OCI-LY7 (cell line): ENCODE measurements around the gene IGSF1. TPM values are rescaled to one million over a fixed set of nuclear protein-coding genes. Genes with fewer than 3 reads are reported as not detected.

Experiments
- BruUV-seq: library from RNA; stranded (reverse); fragments of 400-500 nt; replicated peaks from 2 replicates; lab custom pipeline; 2021; lab: Mats Ljungman, UMichigan
- CTCF ChIA-PET: fragments of 300-600 bp; sonication (Branson Sonifier 250); formaldehyde crosslinking; loops from one replicate; lab custom pipeline; 2022; ENCODE audit warnings: antibody characterized with exemption; ENCODE audit not compliant: unreplicated experiment; lab: Charles Lee
- POLR2A ChIA-PET: fragments of 300-600 bp; sonication (Branson Sonifier 250); formaldehyde crosslinking; loops from one replicate; lab custom pipeline; 2022; ENCODE audit warnings: antibody characterized with exemption; lab: Charles Lee
- DNase-seq: peaks from one replicate; pipeline ENCODE4 v3.0.0-alpha.2; 2015; ENCODE audit warnings: low spot score
- H2AFZ ChIP-seq: fragments of 200-600 bp; sonication (generic), shearing (Covaris generic); 2 replicates; pipeline ENCODE4 v1.6.1; 2014; ENCODE audit warnings: mild to moderate bottlenecking, antibody characterized with exemption, low read length, moderate library complexity
- H3K27ac ChIP-seq: fragments of 200-600 bp; sonication (generic); 2 replicates; pipeline ENCODE4 v1.5.1; 2014; ENCODE audit warnings: mixed run types, low read depth, mild to moderate bottlenecking, moderate library complexity, low read length, inconsistent platforms; ENCODE audit not compliant: poor library complexity, severe bottlenecking
- H3K36me3 ChIP-seq: fragments of 200-600 bp; sonication (generic); 2 replicates; pipeline ENCODE4 v1.6.1; 2014; ENCODE audit warnings: mild to moderate bottlenecking, antibody characterized with exemption, low read length, moderate library complexity, mixed read lengths; ENCODE audit not compliant: insufficient read depth
- H3K4me1 ChIP-seq: fragments of 200-600 bp; sonication (generic); 2 replicates; pipeline ENCODE4 v1.5.1; 2014; ENCODE audit warnings: mild to moderate bottlenecking, low read length; ENCODE audit not compliant: insufficient read depth, poor library complexity, severe bottlenecking
- H3K4me2 ChIP-seq: fragments of 200-600 bp; sonication (generic); 2 replicates; pipeline ENCODE4 v1.6.1; 2014; ENCODE audit warnings: mild to moderate bottlenecking, low read length
- H3K4me3 ChIP-seq: fragments of 200-600 bp; sonication (generic); 2 replicates; pipeline ENCODE4 v1.5.1; 2014; ENCODE audit warnings: mild to moderate bottlenecking, low read depth, low read length; ENCODE audit not compliant: poor library complexity, severe bottlenecking
- H3K79me2 ChIP-seq: fragments of 200-600 bp; sonication (generic); 2 replicates; pipeline ENCODE4 v1.6.1; 2016; ENCODE audit warnings: low read depth, mild to moderate bottlenecking, low read length, moderate library complexity, mixed read lengths; ENCODE audit not compliant: insufficient read depth
- H3K9me2 ChIP-seq: fragments of 200-600 bp; sonication (generic); 2 replicates; pipeline ENCODE4 v1.6.1; 2016; ENCODE audit warnings: mild to moderate bottlenecking, low read length, mixed read lengths; ENCODE audit not compliant: insufficient read depth
- H3K9me3 ChIP-seq: fragments of 200-600 bp; sonication (generic); 2 replicates; pipeline ENCODE4 v1.6.1; 2014; ENCODE audit warnings: mild to moderate bottlenecking, mixed run types, low read length, mixed read lengths
- H4K20me1 ChIP-seq: fragments of 200-600 bp; sonication (generic); 2 replicates; pipeline ENCODE4 v1.6.1; 2014; ENCODE audit warnings: mild to moderate bottlenecking, antibody characterized with exemption, low read length, moderate library complexity, mixed read lengths; ENCODE audit not compliant: insufficient read depth
- CTCF ChIP-seq: fragments of 200-600 bp; sonication (generic); conservative IDR thresholded peaks from 2 replicates; pipeline ENCODE4 v1.5.1; 2014; ENCODE audit warnings: mild to moderate bottlenecking, antibody characterized with exemption, low read length, moderate library complexity, mixed read lengths
- EZH2phosphoT487 ChIP-seq: fragments of 200-600 bp; sonication (generic); IDR thresholded peaks from 2 replicates; pipeline ENCODE4 v1.6.1; 2018; ENCODE audit warnings: low read depth, borderline replicate concordance, mild to moderate bottlenecking, mixed run types, antibody characterized with exemption, low read length, moderate library complexity, mixed read lengths
- intact Hi-C: fragments of 100-400 bp; cut with micrococcal nuclease; formaldehyde crosslinking; loops from one replicate; pipeline ENCODE4 v1.10.0; 2022; ENCODE audit not compliant: unreplicated experiment
- total RNA-seq, 2 experiments: library from RNA; depleted of rRNA in 1 of 2; stranded (reverse); fragments of >200 nt in 1 of 2; shearing (Covaris generic) in 1 of 2; gene quantifications; 2 replicates each; pipeline ENCODE4 v1.2.3, GENCODE V29; 2014 to 2022

The IGSF1 gene
- total RNA-seq, 2 experiments from 2014 or later: not detected

DNA sequence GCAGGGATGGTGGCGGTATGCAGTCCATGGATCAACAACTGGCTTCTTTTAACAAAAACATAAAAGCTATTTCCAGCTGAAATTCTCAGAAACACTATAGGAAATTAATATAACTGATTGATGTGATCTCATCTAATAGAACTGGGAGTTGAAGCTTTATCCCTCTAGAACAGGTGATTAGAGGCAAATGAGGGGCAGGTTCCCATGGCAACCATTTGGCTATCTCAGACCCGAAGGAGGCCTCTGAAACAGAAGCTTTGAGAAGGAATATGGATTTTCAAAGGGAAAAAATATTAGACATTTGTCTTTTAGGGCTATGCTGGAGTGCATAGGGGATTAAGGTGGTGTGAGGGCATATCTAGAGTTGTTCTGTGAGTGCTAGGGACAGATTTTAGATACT lies 50.0 kb downstream of the IGSF1 start:
- Histone ChIP-seq H3K4me3 (no peak overlapping the region), H3K9me3 (no peaks in the 10 kb centered on the region), H3K27ac (no peak overlapping the region), H3K9me2 (no peaks in the 10 kb centered on the region), H3K79me2 (no peaks in the 10 kb centered on the region), H2AFZ (no peak overlapping the region), H3K36me3 (no peaks in the 10 kb centered on the region), H3K4me2 (no peak overlapping the region), H3K4me1 (no peaks in the 10 kb centered on the region), H4K20me1 (no peaks in the 10 kb centered on the region)
- intact Hi-C loops: no loop called here
- BruUV-seq: no TSS peak
- ChIA-PET POLR2A (no interaction called here), CTCF (no interaction called here)
- no peak for TF ChIP-seq CTCF
- no peak for TF ChIP-seq EZH2phosphoT487
- DNase-seq: no peak

DNA sequence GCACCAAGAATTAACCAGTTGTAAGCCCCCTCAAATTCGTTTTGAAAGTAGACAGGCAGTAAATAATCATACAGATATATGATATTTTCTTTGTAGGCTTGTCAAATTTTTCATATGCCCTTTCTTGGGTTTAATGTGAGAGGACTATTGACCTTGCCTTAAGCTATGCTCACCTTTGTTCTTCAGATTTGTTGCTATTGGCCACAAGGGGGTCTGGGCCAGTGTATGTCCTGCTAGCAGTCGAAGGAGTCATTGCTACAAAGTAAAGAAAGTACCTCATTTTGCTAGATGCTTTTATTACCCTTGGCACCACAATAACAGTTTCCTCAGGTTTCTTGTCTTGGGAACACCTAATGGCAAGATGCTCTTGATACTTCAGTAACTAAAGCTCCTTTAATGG lies 51.7 kb downstream of the IGSF1 start:
- Histone ChIP-seq H4K20me1 (no peaks in the 10 kb centered on the region), H2AFZ (no peak overlapping the region), H3K4me3 (no peak overlapping the region), H3K4me2 (no peak overlapping the region), H3K79me2 (no peaks in the 10 kb centered on the region), H3K4me1 (no peaks in the 10 kb centered on the region), H3K27ac (no peak overlapping the region), H3K9me3 (no peaks in the 10 kb centered on the region), H3K36me3 (no peaks in the 10 kb centered on the region), H3K9me2 (no peaks in the 10 kb centered on the region)
- intact Hi-C loops: no loop called here
- no TSS peak for BruUV-seq
- DNase-seq: no peak
- ChIA-PET CTCF (no interaction called here), POLR2A (no interaction called here)
- no peak for TF ChIP-seq EZH2phosphoT487
- TF ChIP-seq CTCF: no peak

DNA sequence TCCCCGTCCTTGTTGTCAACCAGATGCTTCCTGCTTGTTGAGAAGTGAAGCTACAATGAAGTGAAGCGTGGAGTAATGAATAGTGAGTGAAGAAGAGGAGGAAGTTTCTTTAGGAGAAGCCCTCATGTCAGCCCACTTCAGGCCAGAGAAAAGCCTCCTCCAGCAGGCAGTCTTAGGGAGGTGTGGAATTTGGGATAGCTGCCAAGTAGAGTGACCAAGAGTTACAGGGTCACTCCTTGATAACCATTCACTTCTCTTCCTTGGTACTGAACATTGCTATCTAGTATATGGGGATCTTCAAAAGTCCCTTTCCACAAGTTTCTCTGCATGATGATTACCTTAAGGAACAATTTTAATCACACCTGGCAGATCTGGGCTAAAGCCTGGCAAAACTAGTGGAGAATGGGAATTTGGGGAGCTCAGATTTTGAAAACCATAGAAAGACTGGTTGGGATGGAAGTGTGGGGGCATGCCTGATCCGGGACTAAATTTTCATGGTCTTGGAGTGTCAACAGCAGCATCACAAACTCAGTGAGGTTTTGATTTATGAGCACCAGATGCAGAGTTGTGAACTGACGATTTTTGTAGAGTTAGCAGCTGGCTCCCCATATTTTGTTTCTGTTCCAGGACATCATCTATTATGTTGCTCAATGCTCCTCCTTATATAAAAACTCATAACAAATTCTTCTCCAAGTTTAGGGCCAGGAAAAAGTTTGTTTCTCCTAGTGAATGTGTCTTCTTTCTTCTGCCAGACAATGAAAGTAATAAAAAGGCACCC lies 53.1 kb downstream of the IGSF1 start:
- intact Hi-C loops: no loop called here
- no peaks in the 10 kb centered on the region for H4K20me1 ChIP-seq
- no peaks in the 10 kb centered on the region for H3K9me3 ChIP-seq
- no peak overlapping the region for H3K4me3 ChIP-seq
- TF ChIP-seq EZH2phosphoT487 (no peak), CTCF (no peak)
- no peak overlapping the region for H3K27ac ChIP-seq
- H3K79me2 ChIP-seq: no peaks in the 10 kb centered on the region
- CTCF ChIA-PET: no interaction called here
- DNase-seq: no peak
- no peaks in the 10 kb centered on the region for H3K36me3 ChIP-seq
- H2AFZ ChIP-seq: no peak overlapping the region
- no TSS peak for BruUV-seq
- H3K9me2 ChIP-seq: no peaks in the 10 kb centered on the region
- no peak overlapping the region for H3K4me2 ChIP-seq
- POLR2A ChIA-PET: no interaction called here
- H3K4me1 ChIP-seq: no peaks in the 10 kb centered on the region
